HCT116 (cell line): Measurements from ENCODE around the gene HACD4. TPM values are rescaled to one million over a fixed set of nuclear protein-coding genes. Genes with fewer than 3 reads are reported as not detected.

Experiments
- ATAC-seq: fragments of 200-7000 bp; cut with Tn5 transposase; 2 replicates; pipeline ENCODE4 v1.9.1; 2020; ENCODE audit warnings: mild to moderate bottlenecking, moderate library complexity
- BruUV-seq: library from RNA; stranded (reverse); fragments of 400-500 nt; replicated peaks from 2 replicates; lab custom pipeline; 2021; lab: Mats Ljungman, UMichigan
- CTCF ChIA-PET: fragments of 300-600 bp; sonication (Branson Sonifier 250); formaldehyde crosslinking; loops from one replicate; lab custom pipeline; 2021; ENCODE audit warnings: antibody characterized with exemption; lab: Charles Lee
- POLR2A ChIA-PET: fragments of 300-600, 350-600 bp; sonication (Branson Sonifier 250); formaldehyde crosslinking; loops from one replicate; lab custom pipeline; 2021; ENCODE audit warnings: antibody characterized with exemption; lab: Charles Lee
- RAD21 ChIA-PET, 2 experiments: fragments of 300-600 bp; sonication (Branson Sonifier 250); formaldehyde crosslinking; loops; one replicate each; lab custom pipeline; 2023; ENCODE audit warnings: low total read pairs in 2 of 2; ENCODE audit not compliant: uncharacterized antibody in 2 of 2, unreplicated experiment in 2 of 2, low non-redundant PET in 1 of 2; lab: Charles Lee
- DNase-seq: peaks from one replicate; pipeline ENCODE4 v3.0.0-alpha.2; 2010; ENCODE audit warnings: low read depth, low spot score
- H2AFZ ChIP-seq: fragments of 200-600 bp; shearing (Covaris generic), sonication (generic); 2 replicates; pipeline ENCODE4 v1.6.1; 2017; ENCODE audit warnings: low read depth, mixed run types, mixed read lengths, antibody characterized with exemption, low read length; ENCODE audit not compliant: poor library complexity, severe bottlenecking
- H3K27ac ChIP-seq: 2 replicates; pipeline ENCODE4 v1.5.1; 2012; ENCODE audit warnings: low read depth, low read length
- H3K27me3 ChIP-seq: fragments of 200-600 bp; sonication (generic); 2 replicates; pipeline ENCODE4 v1.6.1; 2016; ENCODE audit warnings: mixed run types, low read length, mixed read lengths; ENCODE audit not compliant: insufficient read depth
- H3K36me3 ChIP-seq, 2 experiments: fragments of 200-500 bp in 1 of 2; fragments of 200-600 bp in 1 of 2; sonication (Bioruptor generic) in 1 of 2; sonication (generic) in 1 of 2; 2 replicates each; pipeline versions ENCODE4 v1.5.1 to v1.6.1; 2014 to 2016; ENCODE audit warnings: low read length in 2 of 2, inconsistent platforms in 1 of 2, mixed read lengths in 1 of 2, mixed run types in 1 of 2; ENCODE audit not compliant: insufficient read depth in 2 of 2, control insufficient read depth in 1 of 2
- H3K4me1 ChIP-seq, 2 experiments: fragments of 200-600 bp in 1 of 2; sonication (generic) in 1 of 2; 2 replicates each; pipeline versions ENCODE4 v1.5.1 to v1.6.1; 2012 to 2017; ENCODE audit warnings: low read length in 2 of 2, inconsistent platforms in 1 of 2, mild to moderate bottlenecking in 1 of 2, mixed read lengths in 1 of 2, mixed run types in 1 of 2, moderate library complexity in 1 of 2; ENCODE audit not compliant: insufficient read depth in 2 of 2, control insufficient read depth in 1 of 2
- H3K4me2 ChIP-seq: fragments of 200-600 bp; sonication (generic); 2 replicates; pipeline ENCODE4 v1.6.1; 2017; ENCODE audit warnings: mixed run types, low read length, mixed read lengths
- H3K4me3 ChIP-seq, 2 experiments: fragments of 200-600 bp in 1 of 2; sonication (generic) in 1 of 2; replicated peaks in 1 of 2; 2 replicates each; pipeline ENCODE4 v1.5.1; 2011 to 2016; ENCODE audit warnings: low read length in 2 of 2, control low read depth in 1 of 2, low read depth in 1 of 2, mild to moderate bottlenecking in 1 of 2, mixed read lengths in 1 of 2, mixed run types in 1 of 2
- H3K79me2 ChIP-seq: fragments of 200-600 bp; sonication (generic); 2 replicates; pipeline ENCODE4 v1.6.1; 2017; ENCODE audit warnings: mild to moderate bottlenecking, mixed run types, low read length, moderate library complexity, mixed read lengths; ENCODE audit not compliant: insufficient read depth
- H3K9ac ChIP-seq: fragments of 200-600 bp; sonication (generic); 2 replicates; pipeline ENCODE4 v1.6.1; 2016; ENCODE audit warnings: low read length, mixed read lengths
- H3K9me2 ChIP-seq: fragments of 200-600 bp; sonication (generic), shearing (Covaris generic); 2 replicates; pipeline ENCODE4 v1.6.1; 2017; ENCODE audit warnings: mixed run types, mild to moderate bottlenecking, moderate library complexity; ENCODE audit not compliant: insufficient read depth
- H3K9me3 ChIP-seq, 2 experiments: fragments of 200-500 bp in 1 of 2; fragments of 200-600 bp in 1 of 2; sonication (Bioruptor generic) in 1 of 2; sonication (generic) in 1 of 2; 2 replicates each; pipeline ENCODE4 v1.6.1; 2014 to 2017; ENCODE audit warnings: low read length in 2 of 2, mixed read lengths in 2 of 2, inconsistent platforms in 1 of 2, low read depth in 1 of 2, mild to moderate bottlenecking in 1 of 2, mixed run types in 1 of 2, moderate library complexity in 1 of 2; ENCODE audit not compliant: control insufficient read depth in 1 of 2, insufficient read depth in 1 of 2
- H4K20me1 ChIP-seq: fragments of 200-600 bp; sonication (generic), shearing (Covaris generic); 2 replicates; pipeline ENCODE4 v1.6.1; 2017; ENCODE audit warnings: mixed run types, mild to moderate bottlenecking, moderate library complexity; ENCODE audit not compliant: insufficient read depth
- ATF3 ChIP-seq: IDR thresholded peaks from 2 replicates; pipeline ENCODE4 v1.6.1; 2012
- CEBPB ChIP-seq: IDR thresholded peaks from 2 replicates; pipeline ENCODE4 v1.6.1; 2012; ENCODE audit warnings: low read depth
- EGR1 ChIP-seq: IDR thresholded peaks from 2 replicates; pipeline ENCODE4 v1.6.1; 2012; ENCODE audit warnings: low read depth
- ELF1 ChIP-seq: IDR thresholded peaks from 2 replicates; pipeline ENCODE4 v1.6.1; 2012; ENCODE audit warnings: low read depth, borderline replicate concordance
- MAX ChIP-seq: IDR thresholded peaks from 2 replicates; pipeline ENCODE4 v1.6.1; 2012
- RAD21 ChIP-seq: IDR thresholded peaks from 2 replicates; pipeline ENCODE4 v1.6.1; 2012; ENCODE audit warnings: low read depth, mild to moderate bottlenecking
- SRF ChIP-seq: IDR thresholded peaks from 2 replicates; pipeline ENCODE4 v1.6.1; 2012; ENCODE audit warnings: low read depth
- YY1 ChIP-seq: IDR thresholded peaks from 2 replicates; pipeline ENCODE4 v1.6.1; 2011; ENCODE audit warnings: low read length, low read depth, moderate library complexity, mild to moderate bottlenecking; ENCODE audit not compliant: insufficient replicate concordance; ENCODE audit errors: extremely low read depth
- ZFX ChIP-seq: fragments of 450-650 bp; IDR thresholded peaks from 2 replicates; pipeline ENCODE4 v1.6.1; 2017
- ZNF274 ChIP-seq: fragments of 200-500 bp; sonication (Bioruptor generic); IDR thresholded peaks from 2 replicates; pipeline ENCODE4 v1.6.1; 2014; ENCODE audit warnings: mild to moderate bottlenecking, low read depth, low read length, inconsistent platforms
- intact Hi-C: fragments of 100-400 bp; cut with micrococcal nuclease; formaldehyde crosslinking; loops from 2 replicates; pipeline ENCODE4 v1.10.0; 2022
- total RNA-seq: library from RNA; stranded (reverse); gene quantifications from one replicate; pipeline ENCODE4 v1.2.1, GENCODE V29; 2021; ENCODE audit not compliant: unreplicated experiment
- TF ChIP-seq, protein P1 (sequence below): IDR thresholded peaks from 2 replicates; pipeline ENCODE4 v1.6.1; 2012; ENCODE audit warnings: low read depth
- TF ChIP-seq, protein P2 (sequence below): IDR thresholded peaks from 2 replicates; pipeline ENCODE4 v1.6.1; 2011; ENCODE audit warnings: mild to moderate bottlenecking, low read length, moderate library complexity; ENCODE audit not compliant: insufficient replicate concordance; ENCODE audit errors: extremely low read depth

Gene HACD4
- total RNA-seq, 1 experiment from 2014 or later: not detected

- DNase-seq (no peak), ATAC-seq (no peak)
- no peak overlapping the region for H2AFZ ChIP-seq
- H3K4me3 ChIP-seq: no peak overlapping the region
- no peaks in the 10 kb centered on the region for H3K79me2 ChIP-seq
- H3K27me3 ChIP-seq: no peaks in the 10 kb centered on the region
- no peaks in the 10 kb centered on the region for H4K20me1 ChIP-seq
- no peak overlapping the region for H3K4me2 ChIP-seq
- ChIA-PET POLR2A (no interaction called here), RAD21 (no interaction called here)
- H3K9me3 ChIP-seq: no peaks in the 10 kb centered on the region
- no peaks in the 10 kb centered on the region for H3K36me3 ChIP-seq
- no peak overlapping the region for H3K27ac ChIP-seq
- no peak for TF ChIP-seq ZFX
- TF ChIP-seq MAX: no peak
- TF ChIP-seq SRF: no peak
- TF ChIP-seq CEBPB: no peak
- TF ChIP-seq, all 23 proteins: peak for 0
- CTCF ChIA-PET: no interaction called here
- H3K9me2 ChIP-seq: no peaks in the 10 kb centered on the region
- no peak overlapping the region for H3K9ac ChIP-seq
- no TSS peak for BruUV-seq
- intact Hi-C loops: no loop called here
- H3K4me1 ChIP-seq: no peaks in the 10 kb centered on the region
Measured at GRCh38 chr9:20984506-20984905, 46.9 kb downstream of the HACD4 start.

DNA sequence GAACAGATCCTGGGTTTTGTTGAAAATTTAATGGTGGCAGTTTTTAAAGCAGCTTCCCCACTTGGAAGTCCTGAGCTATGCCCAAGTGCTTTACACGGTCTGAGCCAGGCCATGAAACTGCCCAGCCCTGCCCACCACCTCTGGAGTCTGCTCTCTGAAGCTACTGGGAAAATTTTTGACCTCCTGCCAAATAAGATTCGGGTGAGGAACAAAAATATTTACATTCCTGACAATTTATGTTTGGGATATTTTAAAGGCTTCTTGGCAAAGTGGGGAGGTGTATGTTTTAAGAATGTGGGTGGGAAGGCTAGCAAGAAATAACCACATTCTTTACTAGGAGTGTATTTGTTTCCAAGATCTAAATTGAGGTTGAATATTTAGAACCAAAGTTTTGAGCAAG lies 50.0 kb downstream of the HACD4 start:
- intact Hi-C loops: no loop called here
- Histone ChIP-seq H3K4me2 (no peak overlapping the region), H3K4me3 (no peak overlapping the region), H3K27ac (no peak overlapping the region), H3K9ac (no peak overlapping the region), H3K4me1 (no peaks in the 10 kb centered on the region), H3K9me2 (no peaks in the 10 kb centered on the region), H3K27me3 (no peaks in the 10 kb centered on the region), H2AFZ (no peak overlapping the region), H3K9me3 (no peaks in the 10 kb centered on the region), H4K20me1 (no peaks in the 10 kb centered on the region), H3K79me2 (no peaks in the 10 kb centered on the region), H3K36me3 (no peaks in the 10 kb centered on the region)
- no peak for ATAC-seq
- no TSS peak for BruUV-seq
- no peak for DNase-seq
- CTCF ChIA-PET: no interaction called here
- POLR2A ChIA-PET: no interaction called here
- RAD21 ChIA-PET: no interaction called here
- no peak for TF ChIP-seq MAX
- no peak for TF ChIP-seq EGR1
- TF ChIP-seq RAD21: no peak
- TF ChIP-seq YY1: no peak
- TF ChIP-seq ZNF274: no peak
- no peak for TF ChIP-seq ELF1
- TF ChIP-seq, protein P1, sequence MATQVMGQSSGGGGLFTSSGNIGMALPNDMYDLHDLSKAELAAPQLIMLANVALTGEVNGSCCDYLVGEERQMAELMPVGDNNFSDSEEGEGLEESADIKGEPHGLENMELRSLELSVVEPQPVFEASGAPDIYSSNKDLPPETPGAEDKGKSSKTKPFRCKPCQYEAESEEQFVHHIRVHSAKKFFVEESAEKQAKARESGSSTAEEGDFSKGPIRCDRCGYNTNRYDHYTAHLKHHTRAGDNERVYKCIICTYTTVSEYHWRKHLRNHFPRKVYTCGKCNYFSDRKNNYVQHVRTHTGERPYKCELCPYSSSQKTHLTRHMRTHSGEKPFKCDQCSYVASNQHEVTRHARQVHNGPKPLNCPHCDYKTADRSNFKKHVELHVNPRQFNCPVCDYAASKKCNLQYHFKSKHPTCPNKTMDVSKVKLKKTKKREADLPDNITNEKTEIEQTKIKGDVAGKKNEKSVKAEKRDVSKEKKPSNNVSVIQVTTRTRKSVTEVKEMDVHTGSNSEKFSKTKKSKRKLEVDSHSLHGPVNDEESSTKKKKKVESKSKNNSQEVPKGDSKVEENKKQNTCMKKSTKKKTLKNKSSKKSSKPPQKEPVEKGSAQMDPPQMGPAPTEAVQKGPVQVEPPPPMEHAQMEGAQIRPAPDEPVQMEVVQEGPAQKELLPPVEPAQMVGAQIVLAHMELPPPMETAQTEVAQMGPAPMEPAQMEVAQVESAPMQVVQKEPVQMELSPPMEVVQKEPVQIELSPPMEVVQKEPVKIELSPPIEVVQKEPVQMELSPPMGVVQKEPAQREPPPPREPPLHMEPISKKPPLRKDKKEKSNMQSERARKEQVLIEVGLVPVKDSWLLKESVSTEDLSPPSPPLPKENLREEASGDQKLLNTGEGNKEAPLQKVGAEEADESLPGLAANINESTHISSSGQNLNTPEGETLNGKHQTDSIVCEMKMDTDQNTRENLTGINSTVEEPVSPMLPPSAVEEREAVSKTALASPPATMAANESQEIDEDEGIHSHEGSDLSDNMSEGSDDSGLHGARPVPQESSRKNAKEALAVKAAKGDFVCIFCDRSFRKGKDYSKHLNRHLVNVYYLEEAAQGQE: no peak
- TF ChIP-seq ZFX: no peak
- TF ChIP-seq, protein P2, sequence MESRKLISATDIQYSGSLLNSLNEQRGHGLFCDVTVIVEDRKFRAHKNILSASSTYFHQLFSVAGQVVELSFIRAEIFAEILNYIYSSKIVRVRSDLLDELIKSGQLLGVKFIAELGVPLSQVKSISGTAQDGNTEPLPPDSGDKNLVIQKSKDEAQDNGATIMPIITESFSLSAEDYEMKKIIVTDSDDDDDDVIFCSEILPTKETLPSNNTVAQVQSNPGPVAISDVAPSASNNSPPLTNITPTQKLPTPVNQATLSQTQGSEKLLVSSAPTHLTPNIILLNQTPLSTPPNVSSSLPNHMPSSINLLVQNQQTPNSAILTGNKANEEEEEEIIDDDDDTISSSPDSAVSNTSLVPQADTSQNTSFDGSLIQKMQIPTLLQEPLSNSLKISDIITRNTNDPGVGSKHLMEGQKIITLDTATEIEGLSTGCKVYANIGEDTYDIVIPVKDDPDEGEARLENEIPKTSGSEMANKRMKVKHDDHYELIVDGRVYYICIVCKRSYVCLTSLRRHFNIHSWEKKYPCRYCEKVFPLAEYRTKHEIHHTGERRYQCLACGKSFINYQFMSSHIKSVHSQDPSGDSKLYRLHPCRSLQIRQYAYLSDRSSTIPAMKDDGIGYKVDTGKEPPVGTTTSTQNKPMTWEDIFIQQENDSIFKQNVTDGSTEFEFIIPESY: no peak
- no peak for TF ChIP-seq ATF3
